ENCODE measurements around the gene MCEE.

The MCEE gene

DNA sequence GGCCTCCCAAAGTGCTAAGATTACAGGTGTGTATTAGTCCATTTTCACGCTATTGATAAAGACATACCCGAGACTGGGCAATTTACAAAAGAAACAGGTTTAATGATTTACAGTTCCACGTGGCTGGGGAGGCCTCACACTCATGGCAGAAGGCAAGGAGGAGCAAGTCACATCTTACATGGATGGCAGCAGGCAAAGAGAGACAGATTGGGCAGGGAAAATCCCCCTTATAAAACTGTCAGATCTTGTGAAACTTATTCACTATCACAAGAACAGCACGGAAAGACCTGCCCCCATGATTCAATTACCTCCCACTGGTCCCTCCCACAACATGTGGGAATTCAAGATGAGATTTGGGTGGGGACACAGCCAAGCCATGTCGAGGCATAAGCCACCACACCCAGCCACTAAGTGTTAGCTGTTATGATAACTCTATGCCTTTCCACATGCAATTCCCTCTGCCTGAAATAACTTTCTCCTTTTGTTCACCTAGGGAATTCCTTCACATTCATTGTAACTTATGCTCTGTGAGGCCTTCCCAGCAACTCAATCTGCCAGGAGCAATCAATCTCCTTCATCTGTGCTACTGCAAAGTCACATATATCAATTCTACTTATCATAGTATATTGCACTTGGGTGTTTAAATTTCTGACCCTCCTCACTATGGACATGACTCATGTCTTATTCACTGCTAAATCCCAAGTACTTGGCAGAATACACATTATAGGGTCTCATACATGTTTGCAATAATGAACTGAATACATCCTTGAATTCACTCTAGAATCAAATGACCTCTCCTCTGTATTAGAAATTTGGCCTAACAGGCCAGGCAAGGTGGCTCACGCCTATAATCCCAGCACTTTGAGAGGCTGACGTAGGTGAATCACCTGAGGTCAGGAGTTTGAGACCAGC lies 7.4 kb downstream of the MCEE start:
- peaks cover 16% of the 10 kb centered on the region for H3K36me3 ChIP-seq (ENCODE audit: low read depth)
- no peak overlapping the region for H3K4me3 ChIP-seq (ENCODE audit: severe bottlenecking)
- H3K4me1 ChIP-seq (ENCODE audit: insufficient read depth, poor library complexity, severe bottlenecking), result no peaks in the 10 kb centered on the region
- no peaks in the 10 kb centered on the region for H3K27me3 ChIP-seq (ENCODE audit: insufficient read depth, poor library complexity, severe bottlenecking)
- no peak for DNase-seq (ENCODE audit: low spot score)
- no peak for ATAC-seq (ENCODE audit: low read depth)
- no peak overlapping the region for H3K27ac ChIP-seq (ENCODE audit: poor library complexity, severe bottlenecking)
- no peaks in the 10 kb centered on the region for H3K9me3 ChIP-seq (ENCODE audit: severe bottlenecking)
- TF ChIP-seq, protein P1, sequence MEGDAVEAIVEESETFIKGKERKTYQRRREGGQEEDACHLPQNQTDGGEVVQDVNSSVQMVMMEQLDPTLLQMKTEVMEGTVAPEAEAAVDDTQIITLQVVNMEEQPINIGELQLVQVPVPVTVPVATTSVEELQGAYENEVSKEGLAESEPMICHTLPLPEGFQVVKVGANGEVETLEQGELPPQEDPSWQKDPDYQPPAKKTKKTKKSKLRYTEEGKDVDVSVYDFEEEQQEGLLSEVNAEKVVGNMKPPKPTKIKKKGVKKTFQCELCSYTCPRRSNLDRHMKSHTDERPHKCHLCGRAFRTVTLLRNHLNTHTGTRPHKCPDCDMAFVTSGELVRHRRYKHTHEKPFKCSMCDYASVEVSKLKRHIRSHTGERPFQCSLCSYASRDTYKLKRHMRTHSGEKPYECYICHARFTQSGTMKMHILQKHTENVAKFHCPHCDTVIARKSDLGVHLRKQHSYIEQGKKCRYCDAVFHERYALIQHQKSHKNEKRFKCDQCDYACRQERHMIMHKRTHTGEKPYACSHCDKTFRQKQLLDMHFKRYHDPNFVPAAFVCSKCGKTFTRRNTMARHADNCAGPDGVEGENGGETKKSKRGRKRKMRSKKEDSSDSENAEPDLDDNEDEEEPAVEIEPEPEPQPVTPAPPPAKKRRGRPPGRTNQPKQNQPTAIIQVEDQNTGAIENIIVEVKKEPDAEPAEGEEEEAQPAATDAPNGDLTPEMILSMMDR (IDR thresholded peaks at IDR 0.05; ENCODE audit: poor library complexity, severe bottlenecking), result no peak

DNA sequence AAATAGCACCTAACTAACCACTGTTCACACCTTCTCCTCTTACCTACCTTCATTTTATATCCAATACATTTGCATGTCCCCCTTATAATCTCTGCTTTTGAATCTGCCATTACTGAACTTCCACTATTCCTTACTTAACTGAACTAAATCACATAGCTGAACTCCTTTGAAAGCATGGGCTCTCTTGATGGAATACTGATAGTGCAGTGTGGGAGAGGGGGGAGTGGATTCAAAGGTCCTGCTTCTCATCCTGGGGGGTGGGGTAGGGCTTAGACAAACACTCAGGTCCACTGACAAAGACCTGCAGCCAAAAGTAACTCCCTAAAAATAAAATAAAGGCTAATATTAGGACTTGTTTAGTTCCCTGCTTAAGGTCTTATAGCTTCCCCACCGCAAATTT lies 8.6 kb downstream of the MCEE start:
- H3K27me3 ChIP-seq (ENCODE audit: insufficient read depth, poor library complexity, severe bottlenecking), result no peaks in the 10 kb centered on the region
- no peaks in the 10 kb centered on the region for H3K9me3 ChIP-seq (ENCODE audit: severe bottlenecking)
- ATAC-seq (ENCODE audit: low read depth) (no peak), DNase-seq (ENCODE audit: low spot score) (no peak)
- H3K4me1 ChIP-seq (ENCODE audit: insufficient read depth, poor library complexity, severe bottlenecking), result no peaks in the 10 kb centered on the region
- no peak overlapping the region for H3K4me3 ChIP-seq (ENCODE audit: severe bottlenecking)
- H3K27ac ChIP-seq (ENCODE audit: poor library complexity, severe bottlenecking), result no peak overlapping the region
- TF ChIP-seq, protein P1 (IDR thresholded peaks at IDR 0.05; ENCODE audit: poor library complexity, severe bottlenecking), result no peak
- peaks cover 16% of the 10 kb centered on the region for H3K36me3 ChIP-seq (ENCODE audit: low read depth)

DNA sequence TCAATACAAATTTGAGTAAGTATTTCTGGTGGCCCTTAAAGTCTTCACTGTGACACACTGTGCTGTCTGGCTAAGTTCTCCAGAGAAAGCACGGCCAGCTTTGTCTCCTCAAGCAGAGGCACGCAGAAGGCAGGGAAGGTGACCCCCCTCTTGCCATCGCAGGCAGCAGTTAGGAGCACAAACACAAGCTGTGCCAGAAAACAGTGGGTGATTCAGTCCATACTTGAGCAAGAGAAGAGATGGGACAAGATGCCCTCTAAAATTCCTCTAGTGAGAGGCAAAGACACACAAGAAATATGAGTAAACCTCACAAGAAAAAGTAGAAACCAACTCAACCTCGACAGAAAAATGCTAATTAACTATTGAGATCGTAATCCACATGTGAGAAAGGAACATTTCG lies 9.8 kb downstream of the MCEE start:
- H3K9me3 ChIP-seq (ENCODE audit: severe bottlenecking), result no peaks in the 10 kb centered on the region
- peaks cover 16% of the 10 kb centered on the region for H3K36me3 ChIP-seq (ENCODE audit: low read depth)
- H3K4me3 ChIP-seq (ENCODE audit: severe bottlenecking), result no peak overlapping the region
- H3K27me3 ChIP-seq (ENCODE audit: insufficient read depth, poor library complexity, severe bottlenecking), result no peaks in the 10 kb centered on the region
- H3K4me1 ChIP-seq (ENCODE audit: insufficient read depth, poor library complexity, severe bottlenecking), result no peaks in the 10 kb centered on the region
- TF ChIP-seq, protein P1 (IDR thresholded peaks at IDR 0.05; ENCODE audit: poor library complexity, severe bottlenecking), result no peak
- no peak for DNase-seq (ENCODE audit: low spot score)
- ATAC-seq (ENCODE audit: low read depth), result no peak
- no peak overlapping the region for H3K27ac ChIP-seq (ENCODE audit: poor library complexity, severe bottlenecking)

DNA sequence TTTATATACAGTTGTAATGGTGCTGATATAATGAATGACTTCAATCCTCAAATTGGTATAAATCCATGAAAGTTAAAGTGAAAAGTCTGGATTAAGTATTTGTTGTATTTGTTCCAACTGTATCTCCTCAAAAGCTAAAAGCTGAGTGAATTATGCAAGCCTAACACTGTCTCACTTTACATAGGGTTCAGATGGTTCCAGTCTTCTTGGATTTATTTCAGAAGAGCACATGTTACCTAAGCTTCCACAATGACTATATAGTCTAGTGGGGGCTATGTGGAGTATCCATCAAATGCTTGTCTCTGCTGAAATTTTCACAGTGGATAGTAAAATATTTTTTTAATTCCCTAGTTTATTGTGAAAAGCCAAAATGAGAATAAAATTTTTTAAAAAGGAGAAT lies 13.0 kb downstream of the MCEE start:
- ATAC-seq (ENCODE audit: low read depth) (no peak), DNase-seq (ENCODE audit: low spot score) (no peak)
- no peaks in the 10 kb centered on the region for H3K9me3 ChIP-seq (ENCODE audit: severe bottlenecking)
- no peak overlapping the region for H3K4me3 ChIP-seq (ENCODE audit: severe bottlenecking)
- H3K4me1 ChIP-seq (ENCODE audit: insufficient read depth, poor library complexity, severe bottlenecking), result no peaks in the 10 kb centered on the region
- TF ChIP-seq, protein P1 (IDR thresholded peaks at IDR 0.05; ENCODE audit: poor library complexity, severe bottlenecking), result no peak
- no peak overlapping the region for H3K27ac ChIP-seq (ENCODE audit: poor library complexity, severe bottlenecking)
- no peaks in the 10 kb centered on the region for H3K27me3 ChIP-seq (ENCODE audit: insufficient read depth, poor library complexity, severe bottlenecking)
- peaks cover 11% of the 10 kb centered on the region for H3K36me3 ChIP-seq (ENCODE audit: low read depth)

DNA sequence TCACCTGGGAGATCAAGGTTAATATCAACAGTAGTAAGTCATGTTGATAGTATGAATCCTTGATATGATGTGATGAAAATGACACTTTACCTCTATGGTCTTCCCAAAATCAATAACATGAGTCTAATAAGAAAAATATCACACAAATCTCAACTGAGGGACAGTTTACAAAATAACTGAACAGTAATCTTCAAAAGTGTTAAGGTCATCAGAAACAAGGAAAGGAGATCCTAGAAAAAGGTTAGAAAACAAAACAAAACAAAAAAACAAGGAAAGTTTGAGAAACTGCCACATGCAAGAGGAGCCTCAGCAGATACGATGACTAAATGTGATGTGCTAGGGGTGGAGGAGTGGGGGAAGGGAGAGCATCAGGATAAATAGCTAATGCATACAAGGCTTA lies 16.2 kb downstream of the MCEE start:
- H3K27me3 ChIP-seq (ENCODE audit: insufficient read depth, poor library complexity, severe bottlenecking), result no peaks in the 10 kb centered on the region
- TF ChIP-seq, protein P1 (IDR thresholded peaks at IDR 0.05; ENCODE audit: poor library complexity, severe bottlenecking), result no peak
- no peak overlapping the region for H3K4me3 ChIP-seq (ENCODE audit: severe bottlenecking)
- ATAC-seq (ENCODE audit: low read depth) (no peak), DNase-seq (ENCODE audit: low spot score) (no peak)
- no peak overlapping the region for H3K27ac ChIP-seq (ENCODE audit: poor library complexity, severe bottlenecking)
- no peaks in the 10 kb centered on the region for H3K4me1 ChIP-seq (ENCODE audit: insufficient read depth, poor library complexity, severe bottlenecking)
- no peaks in the 10 kb centered on the region for H3K9me3 ChIP-seq (ENCODE audit: severe bottlenecking)
- H3K36me3 ChIP-seq (ENCODE audit: low read depth), result peaks cover 22% of the 10 kb centered on the region
